ENCODE data around the gene PHLDB2.

DNA sequence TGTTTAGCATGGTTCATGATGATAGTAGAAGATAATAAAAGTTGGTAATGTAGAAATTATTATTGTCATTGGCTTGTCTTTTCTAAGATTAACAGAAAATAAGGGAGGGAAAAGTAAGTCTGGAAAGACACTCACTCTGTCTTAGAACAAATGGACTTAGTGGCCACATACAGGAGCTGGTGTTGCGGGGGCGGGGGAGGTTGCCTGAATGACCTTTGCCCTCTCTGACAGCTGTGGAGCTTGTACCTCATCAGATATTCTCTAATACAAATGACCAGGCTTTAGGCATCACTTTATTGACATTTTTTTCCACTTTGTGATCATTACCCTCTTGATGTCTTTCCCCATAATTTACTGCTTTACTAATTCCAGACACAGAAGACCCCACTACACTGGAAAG is 145.6 kb downstream of the PHLDB2 start:
- TF ChIP-seq, protein P1, sequence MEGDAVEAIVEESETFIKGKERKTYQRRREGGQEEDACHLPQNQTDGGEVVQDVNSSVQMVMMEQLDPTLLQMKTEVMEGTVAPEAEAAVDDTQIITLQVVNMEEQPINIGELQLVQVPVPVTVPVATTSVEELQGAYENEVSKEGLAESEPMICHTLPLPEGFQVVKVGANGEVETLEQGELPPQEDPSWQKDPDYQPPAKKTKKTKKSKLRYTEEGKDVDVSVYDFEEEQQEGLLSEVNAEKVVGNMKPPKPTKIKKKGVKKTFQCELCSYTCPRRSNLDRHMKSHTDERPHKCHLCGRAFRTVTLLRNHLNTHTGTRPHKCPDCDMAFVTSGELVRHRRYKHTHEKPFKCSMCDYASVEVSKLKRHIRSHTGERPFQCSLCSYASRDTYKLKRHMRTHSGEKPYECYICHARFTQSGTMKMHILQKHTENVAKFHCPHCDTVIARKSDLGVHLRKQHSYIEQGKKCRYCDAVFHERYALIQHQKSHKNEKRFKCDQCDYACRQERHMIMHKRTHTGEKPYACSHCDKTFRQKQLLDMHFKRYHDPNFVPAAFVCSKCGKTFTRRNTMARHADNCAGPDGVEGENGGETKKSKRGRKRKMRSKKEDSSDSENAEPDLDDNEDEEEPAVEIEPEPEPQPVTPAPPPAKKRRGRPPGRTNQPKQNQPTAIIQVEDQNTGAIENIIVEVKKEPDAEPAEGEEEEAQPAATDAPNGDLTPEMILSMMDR (IDR thresholded peaks at IDR 0.05): no peak
- TF ChIP-seq POLR2A (IDR thresholded peaks at IDR 0.05): no peak
